ENCODE measurements around the gene CTCFL. TPM values are rescaled to one million over a fixed set of nuclear protein-coding genes. Genes with fewer than 3 reads are reported as not detected.
A peak's percentile ranks its signal among the peaks of the same experiment; 100 is the strongest.

CTCFL gene
- total and polyA plus RNA-seq, 10 donors = 0.23 to 0.45 (median 0.26) TPM; not detected in 7

DNA sequence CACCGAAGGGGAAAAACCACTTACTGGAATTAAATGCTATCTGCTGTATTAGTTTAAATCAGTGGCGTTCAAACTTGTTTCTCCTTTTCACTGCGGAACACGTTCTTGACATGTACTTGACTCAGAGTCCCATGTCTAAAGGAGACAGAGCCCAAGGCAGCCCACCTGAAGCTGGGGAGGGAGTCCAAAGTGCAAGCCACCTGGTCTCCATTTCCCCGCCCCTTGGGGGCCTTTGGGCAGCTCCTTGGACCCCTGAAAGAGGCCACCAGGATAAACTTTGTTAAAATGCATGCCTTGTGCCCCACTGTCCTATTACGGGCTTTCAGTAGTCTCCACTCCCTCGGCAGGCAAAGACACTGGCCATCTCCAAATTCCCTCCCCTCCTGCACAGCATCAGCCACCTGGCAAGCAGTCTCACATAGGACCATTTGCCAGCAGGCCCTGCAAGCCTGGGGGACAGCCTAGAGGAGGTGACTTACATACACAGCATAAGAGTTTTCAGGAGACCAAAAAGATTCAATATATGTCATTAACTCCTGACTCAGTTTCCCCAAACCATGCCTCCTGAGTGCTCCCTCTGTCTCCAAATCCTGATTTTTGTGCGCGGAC lies 42.6 kb upstream of the CTCFL start:
- H3K27ac ChIP-seq = no peak overlapping the region
- no peak overlapping the region for H3K4me3 ChIP-seq
- intact Hi-C loops (cut with DNase I; ENCODE audit: low total_unique reads) = no loop called here
- 81 to 90% (median 84%) methylated on average over 9 of the region's 9 CpGs for WGBS, 5 donors
- no peaks in the 10 kb centered on the region for H3K36me3 ChIP-seq
- DNase-seq = peak; percentile 18
- TF ChIP-seq POLR2A (IDR thresholded peaks at IDR 0.05) = no peak
- TF ChIP-seq POLR2AphosphoS5 (IDR thresholded peaks at IDR 0.05) = no peak
- TF ChIP-seq, protein P1, sequence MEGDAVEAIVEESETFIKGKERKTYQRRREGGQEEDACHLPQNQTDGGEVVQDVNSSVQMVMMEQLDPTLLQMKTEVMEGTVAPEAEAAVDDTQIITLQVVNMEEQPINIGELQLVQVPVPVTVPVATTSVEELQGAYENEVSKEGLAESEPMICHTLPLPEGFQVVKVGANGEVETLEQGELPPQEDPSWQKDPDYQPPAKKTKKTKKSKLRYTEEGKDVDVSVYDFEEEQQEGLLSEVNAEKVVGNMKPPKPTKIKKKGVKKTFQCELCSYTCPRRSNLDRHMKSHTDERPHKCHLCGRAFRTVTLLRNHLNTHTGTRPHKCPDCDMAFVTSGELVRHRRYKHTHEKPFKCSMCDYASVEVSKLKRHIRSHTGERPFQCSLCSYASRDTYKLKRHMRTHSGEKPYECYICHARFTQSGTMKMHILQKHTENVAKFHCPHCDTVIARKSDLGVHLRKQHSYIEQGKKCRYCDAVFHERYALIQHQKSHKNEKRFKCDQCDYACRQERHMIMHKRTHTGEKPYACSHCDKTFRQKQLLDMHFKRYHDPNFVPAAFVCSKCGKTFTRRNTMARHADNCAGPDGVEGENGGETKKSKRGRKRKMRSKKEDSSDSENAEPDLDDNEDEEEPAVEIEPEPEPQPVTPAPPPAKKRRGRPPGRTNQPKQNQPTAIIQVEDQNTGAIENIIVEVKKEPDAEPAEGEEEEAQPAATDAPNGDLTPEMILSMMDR (IDR thresholded peaks at IDR 0.05 in 8 of 11, conservative IDR thresholded peaks at IDR 0.05 in 3 of 11) = no peak
- peaks cover 0 to 6% (median 0%) of the 10 kb centered on the region in 6 donors for H3K4me1 ChIP-seq
- H3K27me3 ChIP-seq (replicated peaks in 1 of 7) = peaks cover 0 to 33% (median 0%) of the 10 kb centered on the region in 7 donors
- H3K9me3 ChIP-seq = no peaks in the 10 kb centered on the region

- intact Hi-C loops (cut with DNase I; ENCODE audit: low total_unique reads) = no loop called here
- DNase-seq = peak; percentile 28
- Histone ChIP-seq H3K27me3 (replicated peaks in 1 of 7) (peaks cover 0 to 30% (median 0%) of the 10 kb centered on the region in 7 donors), H3K4me3 (no peak overlapping the region), H3K36me3 (no peaks in the 10 kb centered on the region), H3K9me3 (no peaks in the 10 kb centered on the region), H3K27ac (no peak overlapping the region), H3K4me1 (peaks cover 0 to 6% (median 0%) of the 10 kb centered on the region in 6 donors)
- TF ChIP-seq, protein P1 (IDR thresholded peaks at IDR 0.05 in 8 of 11, conservative IDR thresholded peaks at IDR 0.05 in 3 of 11) = no peak
- TF ChIP-seq POLR2AphosphoS5 (IDR thresholded peaks at IDR 0.05) (no peak), POLR2A (IDR thresholded peaks at IDR 0.05) (no peak)
- WGBS, 5 donors = 67 to 75% (median 69%) methylated on average over 10 of the region's 10 CpGs
Observed at GRCh38 chr20:57566803-57567459, 42.0 kb upstream of the CTCFL start.

DNA sequence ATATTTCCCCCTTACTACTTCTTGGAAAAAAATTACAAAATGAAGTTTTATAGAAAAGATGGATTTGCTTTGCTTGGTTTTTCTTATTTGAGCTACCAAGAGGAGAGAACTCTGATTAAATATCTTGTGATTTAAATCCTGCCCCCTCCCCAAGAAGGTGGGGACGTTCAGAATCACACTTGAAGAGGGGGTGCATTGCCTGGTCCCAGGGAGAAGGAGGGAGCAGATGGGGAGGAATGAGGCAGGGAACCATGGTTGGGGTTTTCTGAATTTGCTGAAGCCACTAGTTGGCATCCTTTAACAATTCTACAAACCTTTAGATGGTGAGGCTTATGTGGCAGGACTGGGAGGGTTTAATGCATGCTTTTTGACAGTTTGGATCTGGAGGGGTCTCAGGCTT lies 41.5 kb upstream of the CTCFL start:
- peaks cover 0 to 6% (median 0%) of the 10 kb centered on the region in 6 donors for H3K4me1 ChIP-seq
- 17 to 49% (median 32%) methylated on average over 1 of the region's 1 CpG for WGBS, 5 donors
- DNase-seq = no peak
- TF ChIP-seq, protein P1 (IDR thresholded peaks at IDR 0.05 in 8 of 11, conservative IDR thresholded peaks at IDR 0.05 in 3 of 11) = no peak
- TF ChIP-seq POLR2AphosphoS5 (IDR thresholded peaks at IDR 0.05) (no peak), POLR2A (IDR thresholded peaks at IDR 0.05) (no peak)
- intact Hi-C loops (cut with DNase I; ENCODE audit: low total_unique reads) = no loop called here
- no peaks in the 10 kb centered on the region for H3K36me3 ChIP-seq
- no peak overlapping the region for H3K27ac ChIP-seq
- no peaks in the 10 kb centered on the region for H3K9me3 ChIP-seq
- H3K4me3 ChIP-seq = no peak overlapping the region
- H3K27me3 ChIP-seq (replicated peaks in 1 of 7) = peaks cover 0 to 27% (median 0%) of the 10 kb centered on the region in 7 donors

DNA sequence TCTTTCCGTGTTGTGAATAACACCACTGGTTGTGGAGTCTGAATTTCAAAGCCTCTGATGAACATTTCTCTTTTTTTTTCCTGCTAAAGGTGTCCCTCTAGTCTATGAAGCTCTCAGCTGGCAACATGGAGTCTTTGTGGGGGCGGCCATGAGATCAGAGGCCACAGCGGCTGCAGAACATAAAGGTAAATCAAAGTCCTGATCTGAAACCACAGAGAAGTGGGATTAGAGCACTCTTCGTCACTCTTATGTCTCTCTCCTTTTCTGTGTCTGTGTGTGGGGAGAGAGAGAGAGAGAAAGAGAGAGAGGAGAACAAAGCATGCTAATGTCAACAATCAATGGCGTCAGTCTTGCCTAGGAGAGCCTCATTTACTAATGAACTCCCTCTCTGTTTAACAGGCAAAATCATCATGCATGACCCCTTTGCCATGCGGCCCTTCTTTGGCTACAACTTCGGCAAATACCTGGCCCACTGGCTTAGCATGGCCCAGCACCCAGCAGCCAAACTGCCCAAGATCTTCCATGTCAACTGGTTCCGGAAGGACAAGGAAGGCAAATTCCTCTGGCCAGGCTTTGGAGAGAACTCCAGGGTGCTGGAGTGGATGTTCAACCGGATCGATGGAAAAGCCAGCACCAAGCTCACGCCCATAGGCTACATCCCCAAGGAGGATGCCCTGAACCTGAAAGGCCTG lies 40.2 kb upstream of the CTCFL start:
- intact Hi-C loops (cut with DNase I; ENCODE audit: low total_unique reads) = no loop called here
- TF ChIP-seq POLR2A (IDR thresholded peaks at IDR 0.05) (no peak), POLR2AphosphoS5 (IDR thresholded peaks at IDR 0.05) (no peak)
- TF ChIP-seq, protein P1 (IDR thresholded peaks at IDR 0.05 in 8 of 11, conservative IDR thresholded peaks at IDR 0.05 in 3 of 11) = no peak
- peak; percentile 24 for DNase-seq
- Histone ChIP-seq H3K27me3 (replicated peaks in 1 of 7) (peaks cover 0 to 35% (median 0%) of the 10 kb centered on the region in 7 donors), H3K4me1 (peaks cover 0 to 5% (median 0%) of the 10 kb centered on the region in 6 donors), H3K27ac (no peak overlapping the region), H3K36me3 (no peaks in the 10 kb centered on the region), H3K9me3 (no peaks in the 10 kb centered on the region), H3K4me3 (no peak overlapping the region)
- WGBS, 5 donors = 80 to 92% (median 90%) methylated on average over 11 of the region's 11 CpGs

Data from spleen (tissue), 11 donors.